SU-DHL-6 (cell line): Measurements from ENCODE around the gene RFTN1.

ENCODE experiments used
- EZH2phosphoT487 ChIP-seq: fragments of 200-600 bp; sonication (generic), shearing (Covaris generic); conservative IDR thresholded peaks from 2 replicates; pipeline ENCODE4 v1.6.1; 2018; ENCODE audit warnings: mild to moderate bottlenecking, antibody characterized with exemption, low read length, moderate library complexity, mixed read lengths
- TF ChIP-seq, protein P1 (sequence below): fragments of 200-600 bp; sonication (generic); IDR thresholded peaks from one replicate; pipeline ENCODE4 v1.5.1; 2017; ENCODE audit warnings: antibody characterized with exemption, mild to moderate bottlenecking, low read length, moderate library complexity; ENCODE audit not compliant: insufficient read depth, poor library complexity, severe bottlenecking

DNA sequence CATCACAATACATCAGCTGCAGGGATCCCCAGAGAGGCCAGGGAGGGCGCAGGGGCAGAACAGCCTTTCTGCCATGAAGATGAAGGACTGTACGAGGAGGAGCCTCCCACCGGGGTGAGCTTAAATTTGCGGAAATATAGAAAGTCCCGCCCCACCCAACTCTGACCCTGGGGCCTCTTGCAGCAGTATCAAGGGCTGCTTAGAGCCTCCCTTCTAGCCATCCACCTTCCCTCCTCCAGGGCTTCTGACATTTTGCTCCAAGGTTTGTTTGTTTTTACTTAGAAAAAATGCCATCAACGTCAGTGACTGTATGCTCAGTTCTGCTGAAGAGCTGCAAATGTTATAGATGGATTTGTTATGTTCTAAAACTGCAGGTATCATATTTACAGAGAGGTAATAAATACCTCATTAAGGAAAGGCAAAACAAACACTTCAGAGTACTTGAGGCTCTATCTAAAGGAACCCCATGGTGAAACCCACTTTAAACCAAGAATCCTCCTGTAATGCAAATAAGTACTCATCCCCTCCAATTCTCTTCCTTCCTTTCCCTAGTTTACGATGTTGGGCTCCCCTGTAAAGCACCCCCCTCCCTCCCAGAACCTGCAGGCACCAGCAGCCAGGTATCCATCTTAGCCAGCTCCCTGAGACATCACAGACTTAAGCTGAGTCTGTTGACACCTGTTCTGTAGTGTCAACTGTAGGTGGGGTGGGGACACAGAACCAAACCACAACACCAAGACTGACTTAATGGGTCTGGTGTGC, 30.5 kb downstream of the RFTN1 start:
- TF ChIP-seq, protein P1, sequence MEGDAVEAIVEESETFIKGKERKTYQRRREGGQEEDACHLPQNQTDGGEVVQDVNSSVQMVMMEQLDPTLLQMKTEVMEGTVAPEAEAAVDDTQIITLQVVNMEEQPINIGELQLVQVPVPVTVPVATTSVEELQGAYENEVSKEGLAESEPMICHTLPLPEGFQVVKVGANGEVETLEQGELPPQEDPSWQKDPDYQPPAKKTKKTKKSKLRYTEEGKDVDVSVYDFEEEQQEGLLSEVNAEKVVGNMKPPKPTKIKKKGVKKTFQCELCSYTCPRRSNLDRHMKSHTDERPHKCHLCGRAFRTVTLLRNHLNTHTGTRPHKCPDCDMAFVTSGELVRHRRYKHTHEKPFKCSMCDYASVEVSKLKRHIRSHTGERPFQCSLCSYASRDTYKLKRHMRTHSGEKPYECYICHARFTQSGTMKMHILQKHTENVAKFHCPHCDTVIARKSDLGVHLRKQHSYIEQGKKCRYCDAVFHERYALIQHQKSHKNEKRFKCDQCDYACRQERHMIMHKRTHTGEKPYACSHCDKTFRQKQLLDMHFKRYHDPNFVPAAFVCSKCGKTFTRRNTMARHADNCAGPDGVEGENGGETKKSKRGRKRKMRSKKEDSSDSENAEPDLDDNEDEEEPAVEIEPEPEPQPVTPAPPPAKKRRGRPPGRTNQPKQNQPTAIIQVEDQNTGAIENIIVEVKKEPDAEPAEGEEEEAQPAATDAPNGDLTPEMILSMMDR: no peak
- no peak for TF ChIP-seq EZH2phosphoT487
